ENCODE data around the gene CMSS1.

Gene CMSS1

DNA sequence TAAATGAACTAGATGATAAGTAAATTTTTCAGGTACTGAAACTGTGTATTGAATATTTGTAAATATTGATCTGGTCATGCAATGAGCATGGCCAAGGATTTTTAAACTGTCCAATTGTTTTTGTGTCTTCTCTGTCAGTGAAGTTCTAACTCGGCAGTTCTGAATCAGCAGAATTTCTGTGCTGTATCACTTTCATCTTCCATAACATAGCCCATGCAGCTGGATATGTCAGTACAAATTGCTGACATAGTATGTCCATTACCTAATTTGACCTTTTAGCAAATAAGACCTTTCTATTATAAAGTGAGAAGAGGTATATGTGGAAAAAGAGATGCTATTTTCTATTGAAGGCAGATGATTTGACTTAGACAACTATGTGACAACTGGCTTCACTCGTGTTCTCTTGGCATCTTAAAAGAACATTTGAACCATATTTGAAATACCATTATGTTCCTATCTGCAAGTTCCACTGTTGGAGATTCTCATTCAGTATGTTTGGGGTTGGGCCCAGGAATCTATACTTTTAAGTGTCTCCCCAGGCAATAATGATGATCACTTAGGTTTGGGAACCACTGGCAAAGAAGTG lies 90.4 kb downstream of the CMSS1 start:
- no peak for DNase-seq

DNA sequence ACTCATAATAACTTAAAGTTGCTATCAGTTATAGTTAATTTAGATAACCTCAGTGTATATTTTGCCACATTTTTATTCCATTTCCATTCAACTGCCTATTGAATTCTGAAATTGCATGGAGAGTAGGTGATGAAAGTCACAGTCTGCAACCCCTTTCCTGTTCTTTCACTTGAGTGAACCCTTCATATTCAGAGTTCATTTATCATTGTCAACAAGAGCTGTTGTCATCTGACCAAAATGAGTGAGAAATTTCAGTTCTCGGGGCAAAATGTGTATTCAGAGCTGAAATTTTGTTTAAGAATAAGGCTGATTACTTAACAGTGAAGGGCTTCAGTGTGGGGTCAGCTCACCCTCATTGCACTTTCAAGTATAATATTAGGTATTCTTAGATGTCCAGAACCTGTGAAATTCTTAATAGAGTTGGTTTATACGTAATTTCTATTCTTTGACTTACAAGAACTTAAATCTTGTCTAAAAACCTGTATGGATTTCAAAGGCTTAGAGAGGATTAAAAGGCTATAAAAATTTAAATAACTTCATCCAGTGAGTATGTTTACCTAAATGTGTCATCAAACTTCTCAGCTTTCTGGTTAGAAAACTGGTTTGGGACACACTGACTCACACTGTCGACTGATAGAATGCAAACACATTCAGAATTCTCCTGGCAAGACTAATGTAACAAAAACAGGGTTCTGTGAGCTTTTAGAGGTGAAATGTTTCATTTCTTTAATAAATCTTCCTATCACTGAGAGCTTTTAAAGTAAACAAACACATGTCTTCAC lies 92.2 kb downstream of the CMSS1 start:
- DNase-seq: no peak

DNA sequence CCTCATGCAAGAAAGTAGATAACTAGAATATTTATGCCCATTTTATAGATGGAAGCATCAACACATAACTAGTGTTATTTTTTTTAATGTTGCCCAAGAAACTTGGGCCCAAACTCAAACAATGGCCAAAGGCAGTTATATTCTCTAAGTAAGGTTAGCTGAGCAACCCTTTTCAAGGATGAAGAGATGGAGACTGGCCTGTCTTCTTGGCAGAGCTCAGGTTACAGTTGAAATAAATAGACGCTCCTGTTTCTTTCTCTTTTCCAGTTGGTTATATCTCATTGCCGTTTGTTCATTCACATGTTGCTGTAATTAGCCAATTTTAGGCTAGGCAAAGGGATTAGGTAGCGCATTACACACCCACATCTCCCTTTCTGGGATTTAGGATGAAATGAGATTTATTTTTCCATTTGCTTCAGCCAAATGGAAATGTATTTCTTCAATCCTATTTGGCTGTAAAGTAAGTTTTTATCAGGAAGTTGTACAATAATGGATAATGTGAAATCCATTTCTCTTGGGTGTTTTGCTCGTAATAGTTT lies 93.2 kb downstream of the CMSS1 start:
- DNase-seq: no peak

DNA sequence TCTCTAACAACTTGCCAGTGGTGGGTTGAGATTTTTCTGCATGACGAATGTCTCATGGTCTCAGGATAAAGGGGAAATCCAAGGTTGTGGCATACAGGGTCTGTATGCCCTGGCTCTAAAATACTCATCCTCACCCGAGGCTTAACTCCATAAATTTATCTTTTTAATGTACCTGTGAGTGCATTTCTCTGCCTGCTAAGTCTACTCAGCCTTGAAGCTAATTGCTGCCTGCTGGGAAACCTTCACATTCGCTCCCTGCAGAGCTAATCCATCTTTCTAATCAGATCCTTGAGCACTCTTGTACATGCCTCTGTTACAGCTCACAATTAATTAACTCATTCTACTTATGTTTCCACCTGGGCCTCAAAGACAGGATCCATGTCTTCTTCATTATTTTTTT lies 93.8 kb downstream of the CMSS1 start:
- DNase-seq: peak; percentile 22 to 77 (median 73)

DNA sequence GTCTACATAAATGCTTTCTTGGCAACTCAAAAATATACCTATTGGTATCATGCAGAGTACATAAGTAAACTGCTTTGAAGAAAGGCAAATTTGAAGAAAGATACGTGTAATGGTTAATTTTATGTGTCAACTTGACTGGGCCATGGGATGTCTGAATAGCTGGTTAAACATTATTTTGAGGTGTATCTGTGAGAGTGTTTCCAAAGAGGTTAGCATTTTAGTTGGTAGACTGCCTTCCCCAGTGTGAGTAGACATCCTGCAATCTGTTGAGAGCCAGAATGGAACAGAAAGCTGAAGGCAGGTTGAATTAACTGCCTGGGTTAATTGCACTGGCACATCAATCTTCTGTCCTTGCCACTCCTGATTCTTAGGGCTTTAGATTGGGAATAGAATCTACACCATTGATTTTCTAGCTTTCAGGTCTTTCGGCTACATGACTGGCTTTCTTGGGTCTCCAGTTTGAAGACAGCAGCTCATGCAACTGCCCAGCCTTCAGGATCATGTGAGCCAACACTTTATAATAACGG lies 98.3 kb downstream of the CMSS1 start:
- DNase-seq: no peak

DNA sequence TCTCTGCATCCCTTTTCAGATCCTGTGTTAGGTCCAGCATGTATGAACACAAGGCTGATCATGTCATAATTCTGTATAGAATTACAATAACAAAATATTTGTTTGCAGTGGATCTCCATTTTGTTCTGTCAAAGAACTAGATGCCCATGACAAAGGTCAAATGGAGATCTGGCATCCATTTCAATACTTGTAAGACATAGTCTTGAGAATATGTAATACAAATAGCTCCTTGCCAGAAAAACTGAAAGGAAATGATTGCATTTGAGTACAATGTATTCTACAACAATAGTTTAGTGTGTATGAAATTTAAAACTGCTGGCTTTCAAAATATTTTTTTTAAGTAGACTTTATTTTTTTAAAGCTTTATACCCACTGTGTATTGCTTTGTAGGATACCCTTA lies 101.1 kb downstream of the CMSS1 start:
- no peak for DNase-seq

DNA sequence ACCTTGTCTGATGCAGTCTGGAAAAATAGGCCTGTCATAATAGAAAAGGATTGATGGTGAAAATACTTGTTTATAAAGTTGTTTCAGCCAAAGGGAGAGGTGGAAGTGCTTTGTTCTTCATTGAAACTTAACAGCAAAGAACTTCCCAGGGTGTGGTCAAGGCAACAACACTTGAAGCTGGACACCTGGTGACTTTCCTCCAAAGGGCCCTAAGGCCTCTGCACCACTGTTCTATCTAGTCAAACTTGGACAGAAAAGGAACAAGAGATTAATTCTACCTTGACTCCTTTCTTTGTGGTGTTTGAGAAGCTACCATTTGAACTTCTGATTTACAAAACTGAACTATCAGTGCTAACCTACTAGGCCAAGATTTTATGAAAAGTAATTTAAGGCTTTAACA lies 102.0 kb downstream of the CMSS1 start:
- DNase-seq: no peak

DNA sequence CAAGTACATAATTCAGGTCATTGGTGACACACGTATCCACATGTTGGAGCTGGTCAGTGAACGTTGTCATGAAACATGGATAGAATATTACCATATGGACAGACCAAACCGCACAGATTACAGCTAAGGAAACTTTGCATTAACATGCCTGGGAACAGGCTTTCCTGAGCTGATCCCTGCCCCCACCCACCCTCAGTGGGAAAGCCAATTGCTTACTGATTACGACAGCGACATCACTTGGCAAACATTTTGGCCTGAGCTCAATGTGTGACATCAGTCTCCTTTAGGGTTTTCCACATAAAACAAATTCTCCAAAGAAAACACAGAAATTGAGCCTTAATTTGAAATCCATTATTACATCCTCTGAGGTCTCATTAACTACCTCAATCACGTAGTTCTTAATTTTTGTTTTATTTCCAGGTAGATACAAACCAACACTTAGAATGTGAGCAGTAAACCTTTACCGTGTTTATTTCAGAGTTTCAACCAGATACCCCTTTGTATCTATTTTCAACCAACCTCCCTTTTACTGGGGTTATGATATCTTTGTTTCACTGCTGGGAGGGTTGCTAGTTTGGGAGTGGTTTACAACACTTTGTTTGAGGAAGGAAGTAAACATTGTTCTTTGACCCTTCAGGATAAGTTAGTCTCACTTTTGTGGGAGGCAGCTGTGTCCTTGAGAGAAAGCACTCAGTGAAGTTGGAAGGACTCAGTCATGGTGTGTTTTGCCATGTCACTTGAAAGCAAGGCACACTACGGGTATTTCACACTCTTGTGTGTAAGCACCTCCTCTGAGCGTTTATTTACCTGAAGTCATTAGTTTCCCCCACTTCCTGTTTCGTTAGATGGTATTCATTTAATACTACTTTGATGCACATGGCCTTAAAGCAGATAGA lies 103.1 kb downstream of the CMSS1 start:
- DNase-seq: peak in 2 of 3 experiments; percentile 10 to 12

DNA sequence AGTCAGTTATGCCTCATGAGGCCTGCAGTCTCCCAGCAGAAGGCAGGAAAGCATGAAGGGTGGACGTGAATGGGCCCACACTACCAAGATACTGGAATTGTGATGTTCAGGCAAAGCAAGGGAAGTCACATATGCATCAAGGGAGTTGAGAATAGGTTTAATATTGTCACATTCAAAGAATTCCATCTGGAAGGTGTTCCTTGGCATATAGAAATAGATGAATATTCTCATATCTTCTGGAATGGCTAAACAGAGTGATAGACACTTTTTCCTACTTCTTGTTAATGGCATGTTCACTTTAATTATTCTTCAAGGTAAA lies 103.7 kb downstream of the CMSS1 start:
- DNase-seq: no peak

DNA sequence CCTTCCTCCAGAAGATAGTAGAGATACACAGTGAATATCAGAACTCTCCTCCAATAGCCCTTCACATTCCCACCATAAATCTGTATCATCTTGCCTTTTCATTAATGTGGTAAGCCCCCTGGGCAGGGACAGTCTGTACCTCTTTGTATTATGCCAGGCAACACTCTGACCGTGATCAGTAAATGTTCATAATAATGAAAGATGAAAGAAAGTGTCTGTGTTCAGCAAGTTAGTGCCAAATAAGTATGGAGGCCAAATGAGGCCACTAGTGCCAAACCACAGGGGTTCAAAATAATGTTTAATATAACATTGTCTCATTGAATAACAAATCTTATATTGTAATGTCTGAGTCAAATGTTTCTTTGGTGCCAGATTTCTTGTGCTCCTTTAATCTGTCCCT lies 104.3 kb downstream of the CMSS1 start:
- DNase-seq: no peak

DNA sequence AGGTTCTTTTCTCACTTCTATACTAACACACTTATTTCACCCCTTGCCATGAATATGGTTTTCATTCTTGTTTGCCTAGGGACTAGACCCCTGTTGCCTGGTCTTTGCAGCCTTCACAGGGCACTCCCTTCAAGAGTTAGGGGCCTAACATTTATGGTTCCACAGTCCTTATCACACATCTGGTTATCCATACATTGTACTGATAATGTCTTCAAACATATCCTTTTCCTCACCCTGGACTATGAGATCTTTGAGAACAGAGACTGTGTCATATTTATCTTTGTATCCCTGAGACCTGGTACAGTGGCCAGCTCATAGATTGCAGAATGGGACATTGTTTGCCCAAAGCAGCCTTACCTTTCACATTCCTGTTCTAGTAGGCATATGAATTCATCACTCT lies 106.2 kb downstream of the CMSS1 start:
- no peak for DNase-seq

DNA sequence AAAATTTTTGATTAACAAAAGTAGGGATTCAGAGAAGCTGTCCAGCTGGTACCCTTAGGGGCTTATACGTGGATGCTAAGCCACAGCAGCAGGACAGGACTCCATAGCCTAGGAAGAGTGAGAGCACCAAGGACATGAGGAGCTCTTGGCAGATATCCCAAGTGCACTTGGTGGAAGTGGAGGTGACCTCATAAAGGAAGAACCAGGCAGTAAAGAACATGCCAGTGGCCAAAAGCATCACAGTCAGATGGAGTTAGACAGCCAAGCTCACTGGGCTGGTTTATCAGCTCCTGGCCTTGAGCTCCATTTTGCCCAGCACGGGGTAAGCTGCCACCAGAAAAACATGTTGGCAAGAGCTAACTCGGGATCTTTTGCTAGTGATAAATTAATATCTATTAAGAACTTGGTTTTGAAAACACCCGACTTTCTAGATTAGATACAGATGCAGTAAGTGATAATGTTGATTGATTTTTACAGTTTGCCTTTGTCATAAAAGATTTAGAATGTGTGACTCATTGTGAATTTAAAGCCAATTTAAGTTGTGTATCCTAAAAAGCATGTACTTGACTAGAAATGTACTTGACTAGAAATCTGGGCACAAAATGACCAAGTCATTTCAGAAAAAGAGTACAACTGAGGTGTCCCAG lies 108.0 kb downstream of the CMSS1 start:
- peak in 1 of 3 experiments; percentile 2 for DNase-seq

DNA sequence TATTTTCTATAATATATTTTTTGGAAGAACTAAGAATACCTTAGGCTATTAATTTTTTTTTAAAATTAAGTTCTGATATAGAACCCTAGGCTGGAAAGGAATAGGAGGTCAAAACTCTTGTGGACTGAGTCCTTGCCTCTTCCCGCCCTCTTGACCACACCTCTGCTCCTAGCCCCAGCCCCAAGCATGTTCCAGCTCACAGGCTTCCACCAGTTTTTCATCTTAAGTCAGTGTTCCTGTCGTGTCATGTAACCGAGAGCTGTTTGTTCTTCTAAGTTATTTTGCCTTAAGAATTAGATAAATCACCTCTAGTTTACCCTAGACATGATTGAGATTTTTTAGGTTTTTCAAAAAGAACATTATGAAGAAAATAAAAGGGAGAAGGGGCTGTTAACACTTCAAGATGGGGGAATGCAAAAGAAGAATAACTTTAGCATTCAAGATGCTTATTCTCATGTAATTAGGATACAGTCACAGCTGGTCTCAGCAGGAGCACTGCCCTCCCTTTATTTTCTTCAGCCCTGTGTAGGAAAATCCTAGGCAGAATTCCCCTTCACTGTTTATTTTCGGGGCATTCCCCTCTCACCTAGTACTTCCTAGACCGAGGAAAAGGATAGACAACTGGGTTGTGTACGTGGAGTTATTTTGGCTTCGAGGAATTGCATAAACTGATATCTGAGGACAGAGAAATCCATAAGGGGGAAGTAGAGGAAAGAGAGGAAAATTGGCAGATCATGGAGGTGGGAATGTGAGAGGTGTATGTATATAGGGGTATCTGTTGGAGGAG lies 110.2 kb downstream of the CMSS1 start:
- DNase-seq: no peak

DNA sequence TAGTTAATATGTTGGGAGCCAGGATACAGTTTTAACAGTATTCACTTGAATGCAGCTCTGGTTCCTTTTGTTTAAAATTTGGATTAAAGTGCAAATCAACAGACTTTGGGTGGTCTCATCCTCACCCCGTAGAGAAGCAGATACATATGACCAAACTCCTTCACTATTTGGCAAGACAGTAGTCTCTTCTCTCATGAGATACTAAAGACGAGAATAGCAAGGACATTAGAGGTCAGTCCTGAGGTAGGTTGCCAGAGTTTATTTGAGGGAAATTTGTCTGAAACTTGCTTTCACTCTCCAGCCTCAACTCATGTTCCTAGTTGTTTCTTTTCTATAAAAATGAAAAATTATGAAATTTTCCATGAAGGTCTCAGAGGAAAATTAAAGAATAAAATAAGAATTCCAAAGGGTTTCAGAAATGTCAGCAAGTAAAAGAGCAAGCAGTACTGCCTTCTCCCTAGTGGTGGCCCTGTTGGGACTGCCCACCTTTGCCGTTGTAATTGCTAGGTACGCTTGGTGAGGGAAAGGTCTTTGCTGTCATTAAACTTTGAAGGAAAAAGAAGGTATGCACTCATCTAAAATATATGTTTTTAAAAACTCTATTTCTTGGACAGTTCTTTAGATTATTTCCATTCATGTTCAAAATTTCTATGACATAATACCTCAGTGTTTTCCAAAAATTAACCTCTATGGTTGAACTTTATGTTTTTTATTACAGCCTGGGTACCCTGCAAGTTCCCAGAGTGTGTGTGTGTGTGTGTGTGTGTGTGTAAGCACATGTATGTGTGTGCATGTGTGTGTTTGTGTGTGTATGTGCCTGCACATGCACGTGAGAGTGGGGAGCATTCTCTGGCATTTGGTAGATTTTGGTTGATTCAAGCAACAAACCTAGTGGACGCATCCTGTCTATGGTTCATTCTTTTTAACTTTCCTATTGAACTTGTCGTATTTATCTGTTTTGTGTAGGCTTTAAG lies 111.4 kb downstream of the CMSS1 start:
- no peak for DNase-seq

DNA sequence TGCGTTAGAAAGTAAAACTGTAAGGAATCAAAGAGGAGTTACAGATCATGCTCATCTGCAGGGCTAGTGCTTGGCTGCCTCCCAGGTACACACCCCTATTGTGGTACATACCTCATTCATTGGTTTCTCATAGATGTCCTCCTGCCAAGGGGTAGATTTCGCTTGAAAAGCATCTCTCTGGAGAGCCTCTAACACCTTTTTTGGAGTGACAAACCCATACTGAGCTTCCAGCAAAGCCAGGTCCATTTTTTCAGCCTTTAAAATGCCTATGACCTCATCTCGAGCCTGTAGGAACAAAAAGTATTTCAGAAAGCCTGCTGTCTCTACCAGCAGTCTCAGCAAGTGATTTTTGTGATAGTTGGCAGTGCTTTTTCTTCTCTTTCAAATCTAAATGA lies 112.1 kb downstream of the CMSS1 start:
- no peak for DNase-seq

DNA sequence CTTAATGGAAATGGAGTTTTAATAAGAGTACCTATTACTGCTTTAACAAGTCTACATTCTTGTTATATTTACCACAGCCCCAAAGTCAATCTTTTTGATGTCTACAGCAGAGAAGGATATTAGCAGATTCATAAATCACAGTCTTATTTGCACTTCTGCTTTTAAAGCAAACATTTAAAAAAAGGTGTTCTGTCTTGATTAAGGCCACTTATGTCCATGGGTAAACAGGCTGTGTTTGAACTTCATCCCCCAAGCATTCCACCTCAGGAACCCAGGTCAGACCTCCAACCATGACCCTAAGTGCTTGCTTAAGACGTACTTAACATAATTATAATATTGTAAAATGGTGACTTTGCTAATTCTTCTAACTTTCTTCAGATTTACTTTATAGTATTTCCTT lies 113.4 kb downstream of the CMSS1 start:
- DNase-seq: peak in 1 of 3 experiments; percentile 49

DNA sequence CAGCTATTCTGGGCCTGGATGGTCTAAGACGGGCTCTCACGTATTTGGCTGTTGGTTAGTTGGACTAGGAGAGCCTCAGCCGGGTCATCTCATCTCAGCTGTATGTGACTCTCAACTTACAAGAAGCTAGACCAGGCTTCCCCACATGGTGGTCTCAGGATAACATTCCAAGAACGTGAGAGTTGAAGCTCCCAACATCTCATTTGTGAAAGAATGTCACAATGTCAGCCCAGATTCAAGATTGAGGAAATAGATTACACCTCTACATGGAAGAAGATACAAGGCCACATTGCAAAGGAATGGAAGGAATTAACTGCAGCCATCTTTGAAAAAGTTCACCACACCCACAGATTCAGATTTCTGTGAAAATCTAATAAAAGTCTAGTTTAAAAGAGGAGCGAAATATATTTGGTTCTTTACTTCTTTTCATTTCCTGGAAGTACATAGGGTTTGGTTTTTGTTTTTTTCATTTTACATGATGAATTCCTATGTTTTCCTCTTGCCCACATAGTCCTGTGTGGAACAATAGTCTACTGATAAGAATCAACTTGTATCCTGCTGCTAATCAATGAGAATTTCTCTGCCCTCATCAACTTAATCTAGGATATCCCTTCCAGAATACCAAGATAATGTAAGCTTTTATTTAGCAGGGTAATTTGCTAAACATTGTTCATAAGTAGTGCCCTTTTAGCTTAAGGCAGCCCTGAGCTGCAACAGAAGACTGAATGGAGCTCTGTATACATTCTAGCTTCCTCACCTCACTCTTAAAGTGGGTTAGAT lies 116.5 kb downstream of the CMSS1 start:
- DNase-seq: no peak

DNA sequence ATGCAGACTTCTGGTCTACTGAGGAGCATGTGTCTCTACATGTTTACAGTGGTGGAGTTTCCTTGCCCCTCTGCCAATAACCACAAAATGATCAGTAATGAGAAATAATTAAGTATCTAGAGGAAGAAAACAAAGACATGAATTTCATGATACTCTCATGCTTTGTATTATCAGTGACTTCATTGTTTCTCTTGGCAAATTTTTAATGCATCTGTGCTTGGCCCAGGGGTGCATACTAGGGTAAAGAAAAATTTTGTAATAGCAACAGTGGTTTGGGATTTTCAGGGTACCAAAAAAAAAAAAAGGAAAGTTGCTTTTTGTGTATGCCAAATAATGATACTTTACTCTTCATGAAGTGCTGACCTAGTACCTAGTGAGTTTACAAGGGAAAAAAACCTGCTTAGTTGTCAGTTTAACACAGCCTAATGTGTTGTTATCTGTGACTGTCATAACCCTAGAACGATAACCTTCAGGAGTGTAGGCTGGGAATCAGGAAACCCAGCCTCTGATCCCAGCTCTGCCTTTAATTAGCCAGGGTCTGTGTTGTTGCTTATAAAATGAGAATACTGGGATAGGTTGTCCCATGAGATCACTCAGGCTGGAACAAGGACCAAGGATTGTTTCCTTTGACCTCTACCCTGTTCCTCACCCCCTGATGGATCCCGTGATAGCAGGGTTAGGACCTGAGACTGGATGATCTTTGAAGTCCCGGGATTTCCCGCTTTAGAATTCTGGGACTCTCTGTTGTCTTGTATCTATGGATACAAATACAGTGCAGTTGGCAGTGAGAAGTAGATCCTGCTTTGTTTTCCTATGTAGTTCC lies 117.5 kb downstream of the CMSS1 start:
- no peak for DNase-seq

Data from NCI-H1417 (cell line).